Non-pigmented ciliary epithelial cell (primary cell): ENCODE data around the gene RNF17.

Experiments
- DNase-seq: peaks from one replicate; pipeline ENCODE4 v3.0.0-alpha.2; 2010; ENCODE audit warnings: low read depth

The RNF17 gene

GRCh38 chr13:24897293-24897692 is 133.3 kb downstream of the RNF17 start:
- DNase-seq, result no peak

GRCh38 chr13:24899601-24900000 is 135.6 kb downstream of the RNF17 start:
- peak; percentile 26 for DNase-seq

- no peak for DNase-seq
Observed at GRCh38 chr13:24900507-24900906, 136.5 kb downstream of the RNF17 start.

GRCh38 chr13:24905242-24905641 is 141.3 kb downstream of the RNF17 start:
- peak; percentile 24 for DNase-seq

GRCh38 chr13:24906268-24906667 is 142.3 kb downstream of the RNF17 start:
- DNase-seq, result no peak

DNA sequence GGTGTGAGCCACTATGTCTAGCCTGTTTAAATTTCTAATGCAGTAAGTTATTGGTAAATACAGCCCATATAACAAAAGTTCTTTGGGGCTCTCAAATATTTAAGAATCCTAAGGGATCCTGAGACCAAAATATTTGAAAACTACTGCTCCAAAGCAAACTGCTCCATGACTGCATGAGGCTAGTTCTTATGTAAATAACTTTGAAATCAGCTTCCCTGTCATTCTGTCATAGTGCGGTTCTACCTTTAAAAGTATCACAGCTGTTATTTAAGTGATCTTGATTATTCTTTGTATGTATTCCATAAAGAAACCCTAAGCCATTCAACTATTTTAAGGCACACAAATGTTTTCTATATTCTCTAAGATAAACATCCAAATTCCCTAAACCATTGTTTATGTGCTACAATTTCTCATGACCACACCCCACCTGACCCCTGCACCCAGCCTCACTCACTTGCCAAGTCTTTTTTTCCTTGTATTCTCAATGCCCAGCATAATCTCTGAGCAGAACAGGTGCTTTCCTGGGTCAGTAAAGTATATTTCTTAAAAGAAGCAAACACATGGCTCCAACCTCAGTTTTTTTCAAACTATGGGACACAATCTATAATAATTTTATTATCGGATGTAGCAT is 146.6 kb downstream of the RNF17 start:
- no peak for DNase-seq

GRCh38 chr13:24911133-24911908 is 147.4 kb downstream of the RNF17 start:
- DNase-seq, result peak; percentile 23

DNA sequence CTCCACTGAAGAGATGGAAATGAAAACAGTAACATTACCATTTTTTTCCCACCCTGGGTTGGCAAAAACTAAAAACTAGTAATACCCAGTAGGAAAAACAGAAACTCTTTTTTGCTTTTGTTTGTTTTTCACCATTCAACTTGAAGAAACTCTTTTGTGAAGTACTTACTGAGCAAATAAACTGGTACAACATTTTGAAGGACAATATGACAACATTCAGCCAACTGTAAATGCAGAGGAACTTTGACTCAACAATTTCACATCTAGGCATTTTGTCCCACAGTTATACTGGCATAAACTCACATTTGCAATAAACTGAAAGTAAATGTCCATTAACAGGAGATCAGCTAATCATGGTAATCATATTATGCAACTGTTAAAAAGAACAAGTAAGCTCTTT is 152.5 kb downstream of the RNF17 start:
- DNase-seq, result no peak

- DNase-seq, result no peak
Observed at GRCh38 chr13:24921003-24921402, 157.0 kb downstream of the RNF17 start.

DNA sequence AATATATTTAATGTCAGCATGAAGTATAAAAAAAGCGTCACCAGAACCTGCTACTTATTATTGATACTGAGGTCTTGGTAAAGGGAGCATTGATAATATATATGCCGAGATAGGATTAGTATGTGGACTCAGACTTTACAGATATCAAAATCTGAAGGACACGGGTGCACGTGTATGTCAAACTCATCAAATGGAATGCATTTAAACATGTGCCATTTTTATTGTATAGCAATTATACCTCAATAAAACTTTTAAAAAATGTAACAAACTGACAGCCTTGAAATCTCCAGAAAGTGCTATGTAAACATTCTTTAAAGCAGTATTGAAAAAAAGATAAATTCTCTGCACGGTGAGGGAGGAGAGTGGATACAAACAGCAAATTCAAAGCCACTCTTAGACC is 157.9 kb downstream of the RNF17 start:
- no peak for DNase-seq

DNA sequence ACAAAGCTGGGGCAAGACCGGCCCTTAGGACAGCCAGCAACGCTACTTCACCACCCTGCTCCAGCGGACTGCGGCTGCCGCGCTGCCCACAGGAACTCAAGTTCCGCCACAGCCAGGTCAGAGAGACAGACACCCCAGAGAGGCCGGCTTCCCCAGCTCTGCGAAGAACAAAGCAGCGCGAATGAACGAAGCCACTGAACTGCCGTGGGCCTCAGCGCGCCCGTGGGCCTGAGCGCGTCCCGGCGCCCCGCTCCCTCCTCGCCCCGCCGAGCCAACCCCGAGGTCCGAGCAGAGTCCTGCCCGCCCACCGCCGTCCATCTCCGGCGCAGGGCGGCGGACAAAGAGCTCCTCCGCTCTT is 158.4 kb downstream of the RNF17 start:
- DNase-seq, result no peak

DNA sequence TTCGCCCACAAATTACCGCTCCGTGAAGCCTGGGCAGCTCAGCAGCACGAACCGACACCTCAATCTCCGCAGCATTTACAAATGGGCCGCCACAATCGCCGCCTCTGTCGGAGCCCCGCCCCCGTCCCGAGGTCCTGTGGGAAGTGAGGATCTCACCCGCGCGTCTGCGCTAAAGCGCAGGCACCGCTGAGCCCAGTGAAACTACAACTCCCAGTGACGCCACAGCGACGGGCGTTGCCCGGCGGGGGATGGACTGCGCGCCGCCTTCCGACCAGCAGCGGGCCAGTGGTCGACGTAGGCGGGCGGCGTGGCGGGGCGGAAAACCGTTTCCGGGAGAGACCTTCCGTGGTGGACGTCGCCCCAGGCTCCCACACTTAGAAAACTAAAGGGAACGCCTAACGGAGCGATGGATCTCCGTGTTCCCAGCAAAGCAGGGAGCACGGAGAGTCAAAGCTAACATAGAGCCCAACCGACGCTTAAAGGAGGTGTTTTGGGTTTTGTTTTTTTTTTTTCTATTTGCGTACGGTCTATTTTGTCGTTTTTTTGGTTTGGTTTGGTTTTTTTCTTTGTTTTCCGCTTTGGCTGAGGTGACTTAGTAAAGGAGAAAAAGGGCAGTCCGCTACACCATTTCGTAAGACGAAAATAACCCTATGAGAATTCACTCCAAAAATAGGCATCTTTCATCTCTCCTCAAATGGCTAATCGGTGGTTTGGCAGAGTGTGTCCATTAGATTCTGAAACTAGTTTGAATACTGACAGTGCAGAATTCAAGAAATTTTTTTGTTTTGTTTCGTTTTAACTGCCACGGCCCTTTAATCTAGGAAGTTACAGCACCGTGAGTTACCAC is 159.0 kb downstream of the RNF17 start:
- DNase-seq, result peak; percentile 89

DNA sequence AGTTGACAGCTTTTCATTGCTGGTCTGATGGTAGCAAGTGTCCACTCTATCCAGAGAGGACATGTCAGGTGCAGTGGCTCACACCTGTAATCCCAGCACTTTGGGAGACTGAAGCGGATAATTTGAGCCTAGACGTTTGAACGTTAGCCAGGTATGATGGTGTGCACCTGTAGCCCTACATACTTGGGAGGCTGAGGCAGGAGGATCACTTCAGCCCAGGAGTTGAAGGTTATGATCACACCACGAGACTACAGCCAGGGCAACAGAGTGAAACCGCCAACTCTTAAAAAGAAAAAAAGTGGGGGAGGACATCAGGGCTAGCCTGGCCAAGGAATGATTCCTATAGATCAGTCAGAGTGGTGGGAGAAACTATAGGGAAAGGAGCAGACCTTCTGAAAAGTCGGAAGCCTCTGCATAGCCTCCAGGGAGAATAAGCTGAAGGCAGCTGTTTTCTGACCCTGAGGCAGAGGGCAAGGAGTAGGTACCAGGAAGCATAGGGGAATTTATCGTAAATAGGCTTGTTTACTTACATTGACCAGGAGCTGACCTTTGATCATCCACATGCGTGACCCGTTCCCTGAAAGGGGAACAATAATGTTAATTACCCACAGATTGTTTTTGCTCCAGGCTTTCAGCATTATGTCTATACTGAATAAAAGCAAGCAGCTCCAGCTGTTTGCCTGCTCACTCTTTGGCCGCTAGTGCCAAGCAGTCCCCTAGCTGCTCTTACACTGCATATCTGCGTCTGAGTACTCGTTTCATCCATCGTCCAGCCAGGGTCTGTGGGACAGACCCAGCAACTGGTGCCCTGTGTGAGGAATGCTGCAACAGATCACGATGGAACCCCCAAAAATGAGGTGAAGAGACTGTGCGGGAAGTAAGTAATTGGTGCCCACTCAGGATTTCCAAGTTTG is 161.6 kb downstream of the RNF17 start:
- DNase-seq, result no peak

DNA sequence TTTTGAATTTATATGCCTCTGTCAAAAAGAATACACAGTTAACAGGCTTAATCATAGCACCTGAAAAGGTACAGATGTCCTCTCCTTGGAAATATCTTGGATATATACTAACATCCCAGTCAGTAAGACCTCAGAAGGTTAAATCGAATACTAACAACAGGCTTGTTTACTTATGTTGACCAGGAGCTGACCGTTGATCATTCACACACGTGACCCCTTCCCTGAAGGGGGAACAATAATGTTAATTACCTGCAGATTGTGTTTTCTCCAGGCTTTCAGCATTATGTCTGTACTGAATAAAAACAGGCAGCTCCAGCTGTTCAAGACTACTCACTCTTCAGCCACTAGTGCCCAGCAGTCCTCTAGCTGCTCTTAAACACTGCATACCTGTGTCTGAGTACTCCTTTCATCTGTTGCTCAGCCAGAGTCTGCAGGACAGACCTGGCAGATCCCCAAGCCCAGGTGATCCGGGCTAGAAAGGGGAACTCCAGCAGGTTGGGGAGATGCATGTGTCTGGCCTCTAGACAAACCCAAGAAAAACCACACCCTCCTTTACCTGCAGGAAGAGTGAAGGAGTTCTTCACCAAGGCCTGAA is 163.9 kb downstream of the RNF17 start:
- no peak for DNase-seq

DNA sequence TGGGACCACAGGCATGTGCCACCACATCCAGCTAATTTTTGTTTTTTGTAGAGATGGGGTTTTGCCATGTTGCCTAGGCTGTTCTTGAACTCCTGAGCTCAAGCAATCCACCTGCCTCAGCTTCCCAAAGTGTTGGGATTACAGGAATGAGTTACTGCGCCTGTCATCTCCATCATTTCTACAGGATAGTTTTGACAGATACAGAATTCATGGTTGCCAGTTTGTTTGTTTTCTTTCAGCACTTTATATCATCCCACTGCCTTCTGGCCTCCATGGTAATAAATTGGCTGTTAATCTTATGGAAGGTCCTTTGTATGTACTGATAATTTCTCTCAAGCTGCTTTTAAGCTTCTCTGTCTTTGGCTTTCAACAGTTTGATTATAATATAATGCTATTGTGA is 165.2 kb downstream of the RNF17 start:
- DNase-seq, result no peak
